Measurements from ENCODE around the gene BCAR3.

BCAR3 gene

GRCh38 chr1:93612510-93612909 is 69.1 kb downstream of the BCAR3 start:
- TF ChIP-seq EP300 (IDR thresholded peaks at IDR 0.05; ENCODE audit: borderline replicate concordance), result no peak
- no peak for TF ChIP-seq YY1 (IDR thresholded peaks at IDR 0.05; ENCODE audit: low read depth)
- TF ChIP-seq CEBPB (IDR thresholded peaks at IDR 0.05), result no peak
- no peak for TF ChIP-seq REST (IDR thresholded peaks at IDR 0.05; ENCODE audit: low read depth)
- no peak for TF ChIP-seq TEAD4 (IDR thresholded peaks at IDR 0.05)
- no peak for TF ChIP-seq FOXM1 (IDR thresholded peaks at IDR 0.05; ENCODE audit: borderline replicate concordance, low read depth)
- TF ChIP-seq, protein P1, sequence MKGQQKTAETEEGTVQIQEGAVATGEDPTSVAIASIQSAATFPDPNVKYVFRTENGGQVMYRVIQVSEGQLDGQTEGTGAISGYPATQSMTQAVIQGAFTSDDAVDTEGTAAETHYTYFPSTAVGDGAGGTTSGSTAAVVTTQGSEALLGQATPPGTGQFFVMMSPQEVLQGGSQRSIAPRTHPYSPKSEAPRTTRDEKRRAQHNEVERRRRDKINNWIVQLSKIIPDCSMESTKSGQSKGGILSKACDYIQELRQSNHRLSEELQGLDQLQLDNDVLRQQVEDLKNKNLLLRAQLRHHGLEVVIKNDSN (IDR thresholded peaks at IDR 0.05), result no peak
- TF ChIP-seq EGR1 (IDR thresholded peaks at IDR 0.05), result no peak
- TF ChIP-seq MAX (IDR thresholded peaks at IDR 0.05), result no peak
- no peak for TF ChIP-seq NFIC (IDR thresholded peaks at IDR 0.05)
- TF ChIP-seq TAF1 (IDR thresholded peaks at IDR 0.05; ENCODE audit: low read depth), result no peak
- no peak for TF ChIP-seq CREB1 (IDR thresholded peaks at IDR 0.05; ENCODE audit: low read depth)
- no peak for TF ChIP-seq TCF12 (IDR thresholded peaks at IDR 0.05; ENCODE audit: low read depth)
- TF ChIP-seq RAD21 (IDR thresholded peaks at IDR 0.05; ENCODE audit: low read depth), result no peak
- TF ChIP-seq ZBTB7A (IDR thresholded peaks at IDR 0.05; ENCODE audit: low read depth), result no peak

GRCh38 chr1:93611668-93612067 is 70.0 kb downstream of the BCAR3 start:
- TF ChIP-seq CREB1 (IDR thresholded peaks at IDR 0.05; ENCODE audit: low read depth) (no peak), TCF12 (IDR thresholded peaks at IDR 0.05; ENCODE audit: low read depth) (no peak), EP300 (IDR thresholded peaks at IDR 0.05; ENCODE audit: borderline replicate concordance) (no peak), FOXM1 (IDR thresholded peaks at IDR 0.05; ENCODE audit: borderline replicate concordance, low read depth) (no peak), TAF1 (IDR thresholded peaks at IDR 0.05; ENCODE audit: low read depth) (no peak), RAD21 (IDR thresholded peaks at IDR 0.05; ENCODE audit: low read depth) (no peak), MAX (IDR thresholded peaks at IDR 0.05) (no peak), EGR1 (IDR thresholded peaks at IDR 0.05) (no peak), NFIC (IDR thresholded peaks at IDR 0.05) (no peak), YY1 (IDR thresholded peaks at IDR 0.05; ENCODE audit: low read depth) (no peak), ZBTB7A (IDR thresholded peaks at IDR 0.05; ENCODE audit: low read depth) (no peak), CEBPB (IDR thresholded peaks at IDR 0.05) (no peak), REST (IDR thresholded peaks at IDR 0.05; ENCODE audit: low read depth) (no peak), TEAD4 (IDR thresholded peaks at IDR 0.05) (no peak)
- TF ChIP-seq, protein P1 (IDR thresholded peaks at IDR 0.05), result no peak

DNA sequence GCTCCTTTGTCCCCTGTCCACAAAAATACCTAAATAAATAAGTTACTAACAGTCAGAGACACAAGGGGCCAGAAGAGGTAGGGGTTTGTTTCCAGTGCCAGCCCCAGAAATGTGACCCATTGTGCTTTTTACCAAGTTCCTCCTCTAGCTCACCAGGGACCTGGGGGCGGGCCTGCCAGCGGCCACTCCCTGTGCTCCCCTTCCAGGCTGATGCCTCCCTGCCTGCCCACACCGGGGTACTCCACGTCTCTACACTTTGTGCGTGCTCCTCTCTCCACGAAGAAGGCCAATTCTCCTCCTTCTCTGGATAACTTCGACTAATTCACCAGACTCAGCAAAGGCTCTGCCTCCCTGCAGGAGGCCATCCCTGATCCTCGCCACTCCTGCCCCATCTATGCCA is 72.1 kb downstream of the BCAR3 start:
- TF ChIP-seq CREB1 (IDR thresholded peaks at IDR 0.05; ENCODE audit: low read depth) (no peak), REST (IDR thresholded peaks at IDR 0.05; ENCODE audit: low read depth) (no peak), TCF12 (IDR thresholded peaks at IDR 0.05; ENCODE audit: low read depth) (no peak), TAF1 (IDR thresholded peaks at IDR 0.05; ENCODE audit: low read depth) (no peak), CEBPB (IDR thresholded peaks at IDR 0.05) (no peak)

DNA sequence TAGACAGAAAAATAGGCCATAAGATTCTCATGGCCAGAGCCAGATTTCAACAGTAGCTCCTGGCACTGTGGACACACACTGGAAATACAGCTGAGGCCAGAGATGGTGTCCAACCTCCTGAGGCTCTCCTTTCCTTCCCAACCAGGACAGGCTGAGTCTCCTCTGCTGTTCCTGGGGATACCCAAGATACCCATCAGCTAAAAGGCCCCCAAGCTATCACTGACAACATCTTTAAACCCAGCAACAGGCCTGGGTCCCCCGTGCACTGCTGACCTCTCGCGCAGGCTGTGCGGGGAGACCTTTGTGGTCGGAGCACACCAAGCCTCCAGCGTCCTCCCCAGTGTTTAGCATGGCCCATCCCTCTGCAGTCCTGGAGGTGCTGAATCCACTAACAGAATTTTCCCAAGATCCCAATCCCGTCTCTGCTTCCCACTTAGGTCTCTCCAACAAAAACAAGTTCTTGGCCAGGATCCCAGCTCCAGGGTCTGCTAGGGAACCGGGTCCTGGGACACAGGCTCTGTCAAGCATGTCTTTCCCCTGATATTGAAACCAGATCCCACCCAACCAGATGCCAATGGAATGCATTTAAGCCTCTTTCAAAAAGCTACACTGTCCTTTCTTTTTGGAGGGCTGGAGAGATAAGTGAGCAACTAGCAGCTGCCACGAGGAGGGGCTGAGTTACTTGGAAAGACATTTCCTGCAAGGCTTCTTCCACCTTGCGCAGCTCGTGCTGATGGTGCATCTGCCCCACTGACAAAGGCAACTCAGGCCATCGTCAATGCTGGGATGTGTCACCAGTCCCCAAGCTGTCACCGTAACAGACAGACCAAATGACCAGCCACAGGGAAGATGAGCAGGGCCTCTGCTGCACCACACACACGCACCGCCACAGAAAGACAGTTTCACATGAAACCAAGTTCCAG is 73.2 kb downstream of the BCAR3 start:
- no peak for TF ChIP-seq EP300 (IDR thresholded peaks at IDR 0.05; ENCODE audit: borderline replicate concordance)
- TF ChIP-seq NFIC (IDR thresholded peaks at IDR 0.05), result no peak
- TF ChIP-seq REST (IDR thresholded peaks at IDR 0.05; ENCODE audit: low read depth), result no peak
- no peak for TF ChIP-seq EGR1 (IDR thresholded peaks at IDR 0.05)
- TF ChIP-seq CREB1 (IDR thresholded peaks at IDR 0.05; ENCODE audit: low read depth), result no peak
- TF ChIP-seq RAD21 (IDR thresholded peaks at IDR 0.05; ENCODE audit: low read depth), result no peak
- TF ChIP-seq TEAD4 (IDR thresholded peaks at IDR 0.05), result no peak
- TF ChIP-seq TCF12 (IDR thresholded peaks at IDR 0.05; ENCODE audit: low read depth), result no peak
